ENCODE measurements around the gene SORBS1. TPM values are rescaled to one million over a fixed set of nuclear protein-coding genes. Genes with fewer than 3 reads are reported as not detected.
"Not testable (repeated sequence)": the region's sequence is repeated elsewhere in the genome, so short reads cannot be mapped to it uniquely, and the experiment has no call there.

SORBS1 gene
- total and polyA plus RNA-seq, 2 of the 13 experiments (the other 11 are each of a cell fraction or from before 2014, with no cell fraction given): 16.8 to 39.8 TPM

DNA sequence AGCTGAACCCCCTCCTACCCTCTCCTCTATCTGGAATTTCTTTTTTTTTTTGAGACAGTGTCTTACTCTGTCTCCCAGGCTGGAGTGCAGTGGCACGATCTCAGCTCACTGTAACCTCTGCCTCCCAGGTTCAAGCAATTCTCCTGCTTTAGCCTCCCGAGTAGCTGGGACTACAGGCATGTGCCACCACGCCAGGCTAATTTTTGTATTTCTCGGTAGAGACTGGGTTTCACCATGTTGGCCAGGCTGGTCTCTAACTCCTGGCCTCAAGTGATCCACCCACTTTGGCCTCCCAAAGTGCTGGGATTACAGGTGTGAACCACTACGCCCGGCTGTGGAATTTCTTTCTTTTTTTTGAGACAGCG is 213.8 kb downstream of the SORBS1 start (continued):
- TF ChIP-seq, protein P1, sequence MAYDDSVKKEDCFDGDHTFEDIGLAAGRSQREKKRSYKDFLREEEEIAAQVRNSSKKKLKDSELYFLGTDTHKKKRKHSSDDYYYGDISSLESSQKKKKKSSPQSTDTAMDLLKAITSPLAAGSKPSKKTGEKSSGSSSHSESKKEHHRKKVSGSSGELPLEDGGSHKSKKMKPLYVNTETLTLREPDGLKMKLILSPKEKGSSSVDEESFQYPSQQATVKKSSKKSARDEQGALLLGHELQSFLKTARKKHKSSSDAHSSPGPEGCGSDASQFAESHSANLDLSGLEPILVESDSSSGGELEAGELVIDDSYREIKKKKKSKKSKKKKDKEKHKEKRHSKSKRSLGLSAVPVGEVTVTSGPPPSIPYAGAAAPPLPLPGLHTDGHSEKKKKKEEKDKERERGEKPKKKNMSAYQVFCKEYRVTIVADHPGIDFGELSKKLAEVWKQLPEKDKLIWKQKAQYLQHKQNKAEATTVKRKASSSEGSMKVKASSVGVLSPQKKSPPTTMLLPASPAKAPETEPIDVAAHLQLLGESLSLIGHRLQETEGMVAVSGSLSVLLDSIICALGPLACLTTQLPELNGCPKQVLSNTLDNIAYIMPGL (CRISPR knock-in tag; IDR thresholded peaks at IDR 0.05; ENCODE audit: borderline replicate concordance in 1 of 2, low read depth in 1 of 2): 0 out of 4 replicates have a peak, but pooled peaks of 1 of the 2 experiments have one; percentile 24
- 0 out of 2 replicates have a peak, but pooled peaks have one; percentile 2 for TF ChIP-seq ZNF816 (CRISPR knock-in tag; IDR thresholded peaks at IDR 0.05; ENCODE audit: borderline replicate concordance)
- TF ChIP-seq MBD4 (IDR thresholded peaks at IDR 0.05; ENCODE audit: borderline replicate concordance, low read length): 0 out of 2 replicates have a peak, but pooled peaks have one; percentile 11
- TF ChIP-seq ATF7 (IDR thresholded peaks at IDR 0.05): not testable (repeated sequence)
- TF ChIP-seq ATF7 (CRISPR knock-in tag; IDR thresholded peaks at IDR 0.05): 0 out of 2 replicates have a peak, but pooled peaks have one; percentile 1
- peak; percentile 13 for TF ChIP-seq ZFX (CRISPR knock-in tag; IDR thresholded peaks at IDR 0.05; ENCODE audit: low read depth)
- TF ChIP-seq ZNF430 (CRISPR knock-in tag; IDR thresholded peaks at IDR 0.05): 0 out of 2 replicates have a peak, but pooled peaks have one; percentile 53
- 0 out of 2 replicates have a peak, but pooled peaks have one; percentile 1 for TF ChIP-seq ZNF547 (CRISPR knock-in tag; IDR thresholded peaks at IDR 0.05)
- TF ChIP-seq, protein P2, sequence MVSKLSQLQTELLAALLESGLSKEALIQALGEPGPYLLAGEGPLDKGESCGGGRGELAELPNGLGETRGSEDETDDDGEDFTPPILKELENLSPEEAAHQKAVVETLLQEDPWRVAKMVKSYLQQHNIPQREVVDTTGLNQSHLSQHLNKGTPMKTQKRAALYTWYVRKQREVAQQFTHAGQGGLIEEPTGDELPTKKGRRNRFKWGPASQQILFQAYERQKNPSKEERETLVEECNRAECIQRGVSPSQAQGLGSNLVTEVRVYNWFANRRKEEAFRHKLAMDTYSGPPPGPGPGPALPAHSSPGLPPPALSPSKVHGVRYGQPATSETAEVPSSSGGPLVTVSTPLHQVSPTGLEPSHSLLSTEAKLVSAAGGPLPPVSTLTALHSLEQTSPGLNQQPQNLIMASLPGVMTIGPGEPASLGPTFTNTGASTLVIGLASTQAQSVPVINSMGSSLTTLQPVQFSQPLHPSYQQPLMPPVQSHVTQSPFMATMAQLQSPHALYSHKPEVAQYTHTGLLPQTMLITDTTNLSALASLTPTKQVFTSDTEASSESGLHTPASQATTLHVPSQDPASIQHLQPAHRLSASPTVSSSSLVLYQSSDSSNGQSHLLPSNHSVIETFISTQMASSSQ (IDR thresholded peaks at IDR 0.05; ENCODE audit: low read depth): not testable (repeated sequence)
- TF ChIP-seq, protein P2 (CRISPR knock-in tag; IDR thresholded peaks at IDR 0.05; ENCODE audit: borderline replicate concordance): peak; percentile 7; the same call in 1 of the 2 replicates
